HG03103 (cell line): Measurements from ENCODE around the gene ECI1.

Experiments
- ATAC-seq: cut with Tn5 transposase; IDR thresholded peaks from one replicate; pipeline ENCODE4 v1.9.1; 2021; ENCODE audit warnings: low read depth; ENCODE audit not compliant: unreplicated experiment

The ECI1 gene

GRCh38 chr16:2235695-2236336, 15.6 kb downstream of the ECI1 start:
- ATAC-seq = no peak

- ATAC-seq = no peak
These were observed 16.1 kb downstream of the ECI1 start for GRCh38 chr16:2235234-2235651.

- no peak for ATAC-seq
These were observed 16.6 kb downstream of the ECI1 start for GRCh38 chr16:2234813-2235170.

GRCh38 chr16:2233872-2234812, 17.2 kb downstream of the ECI1 start:
- ATAC-seq = no peak

GRCh38 chr16:2233046-2233775, 18.2 kb downstream of the ECI1 start:
- ATAC-seq = no peak

- ATAC-seq = no peak
These were observed 19.0 kb downstream of the ECI1 start for GRCh38 chr16:2232094-2232990.

GRCh38 chr16:2231016-2231931, 20.1 kb downstream of the ECI1 start:
- no peak for ATAC-seq

- no peak for ATAC-seq
These were observed 21.0 kb downstream of the ECI1 start for GRCh38 chr16:2230376-2230775.

GRCh38 chr16:2229632-2230250, 21.6 kb downstream of the ECI1 start:
- no peak for ATAC-seq

- no peak for ATAC-seq
These were observed 22.3 kb downstream of the ECI1 start for GRCh38 chr16:2229091-2229490.

- ATAC-seq = no peak
These were observed 23.1 kb downstream of the ECI1 start for GRCh38 chr16:2228161-2228824.

GRCh38 chr16:2226918-2227317, 24.5 kb downstream of the ECI1 start:
- ATAC-seq = no peak

- no peak for ATAC-seq
These were observed 25.1 kb downstream of the ECI1 start for GRCh38 chr16:2226245-2226793.

- peak; percentile 16 for ATAC-seq
These were observed 27.4 kb downstream of the ECI1 start for GRCh38 chr16:2223942-2224486.

- ATAC-seq = peak; percentile 90
These were observed 28.0 kb downstream of the ECI1 start, which contains the start of gene E4F1 for GRCh38 chr16:2223221-2223941. Gene E4F1 (plus strand): TSS chr16:2223591. CDS start chr16:2223614, 23 bp downstream.

- no peak for ATAC-seq
These were observed 35.1 kb downstream of the ECI1 start for GRCh38 chr16:2216330-2216729.

- peak; percentile 81 for ATAC-seq
These were observed 36.7 kb downstream of the ECI1 start, which contains the start of gene PGP for GRCh38 chr16:2214719-2214968. Gene PGP (minus strand): TSS chr16:2214840. CDS start chr16:2214777, 63 bp downstream.
